Stimulated activated CD8-positive, alpha-beta memory T cell treated with anti-CD3 and anti-CD28 coated beads, Interleukin-7, amount 100 ng/mL, for 24 hours (primary cell): ENCODE measurements around the gene NAXE.
A peak's percentile ranks its signal among the peaks of the same experiment; 100 is the strongest.
"Not testable (repeated sequence)": the region's sequence is repeated elsewhere in the genome, so short reads cannot be mapped to it uniquely, and the experiment has no call there.

Experiments used
- DNase-seq: peaks from one replicate; pipeline ENCODE4 v3.0.0-alpha.2; 2020; ENCODE audit warnings: low read depth

Gene NAXE

GRCh38 chr1:156571261-156571852, 20.2 kb upstream of the NAXE start:
- no peak for DNase-seq

- no peak for DNase-seq
Observed at GRCh38 chr1:156571919-156572662, 19.5 kb upstream of the NAXE start, which contains the start of gene IQGAP3. Gene IQGAP3 (minus strand): TSS chr1:156572565. CDS start chr1:156572529, 36 bp downstream.

GRCh38 chr1:156572663-156573018, 18.9 kb upstream of the NAXE start:
- no peak for DNase-seq

- no peak for DNase-seq
Observed at GRCh38 chr1:156574039-156574633, 17.4 kb upstream of the NAXE start.

GRCh38 chr1:156577550-156577949, 14.0 kb upstream of the NAXE start:
- no peak for DNase-seq

- no peak for DNase-seq
Observed at GRCh38 chr1:156578055-156578454, 13.5 kb upstream of the NAXE start.

GRCh38 chr1:156579472-156579871, 12.1 kb upstream of the NAXE start, which contains the start of gene TTC24:
Gene TTC24 (plus strand): TSS chr1:156579723. CDS start chr1:156581365, 1,642 bp downstream.
- no peak for DNase-seq

GRCh38 chr1:156581661-156582387, 9.8 kb upstream of the NAXE start:
- no peak for DNase-seq

GRCh38 chr1:156582388-156583017, 9.1 kb upstream of the NAXE start:
- no peak for DNase-seq

- peak; percentile 52 for DNase-seq
Observed at GRCh38 chr1:156583821-156584622, 7.6 kb upstream of the NAXE start.

- DNase-seq, result no peak
Observed at GRCh38 chr1:156584813-156585212, 6.8 kb upstream of the NAXE start.

GRCh38 chr1:156586323-156586722, 5.3 kb upstream of the NAXE start:
- no peak for DNase-seq

- DNase-seq, result no peak
Observed at GRCh38 chr1:156586892-156587477, 4.6 kb upstream of the NAXE start.

- DNase-seq, result not testable (repeated sequence)
Observed at GRCh38 chr1:156587927-156588326, 3.6 kb upstream of the NAXE start.

- no peak for DNase-seq
Observed at GRCh38 chr1:156589546-156589945, 2.0 kb upstream of the NAXE start.

- DNase-seq, result no peak
Observed at GRCh38 chr1:156590326-156591180, 1.0 kb upstream of the NAXE start.

GRCh38 chr1:156591181-156591431, 470 bp upstream of the NAXE start:
- DNase-seq, result no peak

- DNase-seq, result no peak
Observed at GRCh38 chr1:156592158-156592909, 758 bp downstream of the NAXE start.

GRCh38 chr1:156592910-156593660, 1.5 kb downstream of the NAXE start:
- DNase-seq, result no peak
